HepG2 (cell line): ENCODE results near the gene EVA1A. TPM values are rescaled to one million over a fixed set of nuclear protein-coding genes. Genes with fewer than 3 reads are reported as not detected.

ENCODE experiments used
- EEA1 ChIP-seq: sonication (generic); formaldehyde crosslinking; IDR thresholded peaks from 2 replicates; pipeline ENCODE4 v1.5.1; 2020; ENCODE audit warnings: mild to moderate bottlenecking, missing genetic modification reagents, borderline replicate concordance
- HDAC2 ChIP-seq: sonication (generic); formaldehyde crosslinking; IDR thresholded peaks from 2 replicates; pipeline ENCODE4 v1.4.0; 2020; ENCODE audit warnings: missing genetic modification reagents
- MLX ChIP-seq: IDR thresholded peaks from 2 replicates; pipeline ENCODE4 v1.6.1; 2016
- PAX8 ChIP-seq: sonication (generic); formaldehyde crosslinking; IDR thresholded peaks from 2 replicates; pipeline ENCODE4 v1.8.0; 2022; ENCODE audit warnings: mild to moderate bottlenecking, missing genetic modification reagents, borderline replicate concordance
- RFX5 ChIP-seq: IDR thresholded peaks from 2 replicates; pipeline ENCODE4 v1.6.1; 2011; ENCODE audit warnings: low read depth, low read length, improper control_type of control experiment
- RXRB ChIP-seq: IDR thresholded peaks from 2 replicates; pipeline ENCODE4 v1.6.1; 2016; ENCODE audit warnings: borderline replicate concordance, missing genetic modification reagents, missing compliant biosample characterization
- SAP130 ChIP-seq: IDR thresholded peaks from 2 replicates; pipeline ENCODE4 v1.6.1; 2016; ENCODE audit warnings: low read depth
- TBX3 ChIP-seq: fragments of 450-650 bp; IDR thresholded peaks from 2 replicates; pipeline ENCODE4 v1.6.1; 2017; ENCODE audit warnings: antibody characterized with exemption, mild to moderate bottlenecking, inconsistent platforms, borderline replicate concordance
- TIGD3 ChIP-seq: sonication (generic); formaldehyde crosslinking; IDR thresholded peaks from 2 replicates; pipeline ENCODE4 v1.5.1; 2020; ENCODE audit warnings: mild to moderate bottlenecking, missing genetic modification reagents, borderline replicate concordance
- ZFYVE20 ChIP-seq: sonication (generic); formaldehyde crosslinking; IDR thresholded peaks from 2 replicates; pipeline ENCODE4 v1.8.0; 2023; ENCODE audit warnings: low read depth, mild to moderate bottlenecking, moderate library complexity, missing genetic modification reagents, borderline replicate concordance
- ZHX1 ChIP-seq: sonication (generic); formaldehyde crosslinking; IDR thresholded peaks from 2 replicates; pipeline ENCODE4 v1.8.1; 2022; ENCODE audit warnings: low read depth, mild to moderate bottlenecking, missing genetic modification reagents
- ZNF121 ChIP-seq: sonication (generic); formaldehyde crosslinking; IDR thresholded peaks from 2 replicates; pipeline ENCODE4 v1.5.0; 2020; ENCODE audit warnings: mild to moderate bottlenecking, missing genetic modification reagents
- ZNF484 ChIP-seq: sonication (generic); formaldehyde crosslinking; IDR thresholded peaks from 2 replicates; pipeline ENCODE4 v1.5.1; 2020; ENCODE audit warnings: mild to moderate bottlenecking, low read depth, missing genetic modification reagents, borderline replicate concordance
- ZNF549 ChIP-seq: sonication (generic); formaldehyde crosslinking; IDR thresholded peaks from 2 replicates; pipeline ENCODE4 v1.5.0; 2020; ENCODE audit warnings: missing genetic modification reagents
- ZNF605 ChIP-seq: sonication (generic); formaldehyde crosslinking; IDR thresholded peaks from 2 replicates; pipeline ENCODE4 v1.8.0; 2022; ENCODE audit warnings: mild to moderate bottlenecking, missing genetic modification reagents
- ZNF609 ChIP-seq: sonication (generic); formaldehyde crosslinking; IDR thresholded peaks from 2 replicates; pipeline ENCODE4 v1.4.0; 2020; ENCODE audit warnings: mild to moderate bottlenecking, missing genetic modification reagents, borderline replicate concordance
- ZNF740 ChIP-seq: sonication (generic); formaldehyde crosslinking; IDR thresholded peaks from 2 replicates; pipeline ENCODE4 v1.4.0; 2020; ENCODE audit warnings: missing genetic modification reagents
- ZNF776 ChIP-seq: sonication (generic); formaldehyde crosslinking; IDR thresholded peaks from 2 replicates; pipeline ENCODE4 v1.4.0; 2020; ENCODE audit warnings: mild to moderate bottlenecking, missing genetic modification reagents
- polyA plus RNA-seq, 8 experiments: library from polyadenylated mRNA; depleted of rRNA in 3 of 8; stranded (reverse) in 7 of 8; unstranded in 1 of 8; fragments of >200 nt; fragmentation: Illumina TruSeq in 4 of 8; extraction: Trizol in 4 of 8; gene quantifications; 2 replicates each; pipeline versions ENCODE4 v1.2.1 to v1.2.3, GENCODE V29; 2011 to 2016; ENCODE audit warnings: low read depth in 4 of 8, missing spikeins in 1 of 8, mixed read lengths in 1 of 8; ENCODE audit not compliant: insufficient read depth in 1 of 8
- total RNA-seq, 5 experiments: library from RNA; depleted of rRNA; stranded (reverse); fragments of >200 nt; fragmentation: Illumina TruSeq; extraction: Trizol; gene quantifications; 2 replicates each; pipeline ENCODE4 v1.2.3, GENCODE V29; 2016; ENCODE audit warnings: low read depth in 1 of 5

The EVA1A gene
- total and polyA plus RNA-seq, 2 of the 13 experiments (the other 11 are each of a cell fraction or from before 2014, with no cell fraction given): 57.5 to 57.8 TPM

- TF ChIP-seq ZNF609 (peak; percentile 83; the same call in 1 of the 2 replicates), ZFYVE20 (no peak), ZNF484 (no peak), ZNF776 (CRISPR knock-in tag) (no peak), ZNF740 (no peak), HDAC2 (peak; percentile 97), TIGD3 (CRISPR knock-in tag) (no peak), PAX8 (CRISPR knock-in tag) (no peak), RXRB (CRISPR knock-in tag) (peak; percentile 96), TBX3 (peak; percentile 91), ZNF605 (CRISPR knock-in tag) (no peak), ZNF121 (CRISPR knock-in tag) (no peak), ZHX1 (no peak; the same call in 1 of the 2 replicates), SAP130 (peak; percentile 94), MLX (CRISPR knock-in tag) (peak; percentile 88), EEA1 (CRISPR knock-in tag) (no peak), ZNF549 (CRISPR knock-in tag) (no peak), RFX5 (no peak)
These were observed 39.4 kb downstream of the EVA1A start (continued) for GRCh38 chr2:75521225-75521872.
